Activated CD4-positive, alpha-beta T cell treated with anti-CD3 and anti-CD28 coated beads, Interleukin-2, amount 50 U/mL, for 1 hour (primary cell): ENCODE measurements around the gene ASB2.

Experiments used
- DNase-seq: peaks from one replicate; pipeline ENCODE4 v3.0.0-alpha.2; 2020

Gene ASB2

GRCh38 chr14:93901813-93902212, 74.6 kb downstream of the ASB2 start:
- no peak for DNase-seq

DNA sequence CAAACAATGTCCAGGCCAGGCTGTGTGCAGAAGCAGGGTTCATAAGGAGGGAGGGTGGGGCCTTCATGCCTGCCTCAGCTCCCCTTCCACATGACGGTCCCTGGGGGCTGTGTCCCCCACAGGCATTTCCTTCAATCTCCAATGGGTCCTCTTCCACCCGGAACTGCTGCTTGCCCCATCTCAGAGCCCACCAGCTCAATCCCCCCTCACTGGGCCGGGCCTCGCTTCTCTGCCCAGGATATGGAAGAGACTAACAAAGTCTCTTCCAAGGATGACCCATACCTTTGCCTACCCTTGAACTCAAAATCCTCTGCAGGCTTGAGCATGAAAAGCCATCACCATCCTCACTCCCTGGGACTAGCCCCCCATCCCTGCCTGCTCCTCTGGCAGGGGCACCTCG, 77.6 kb downstream of the ASB2 start:
- DNase-seq, result no peak

DNA sequence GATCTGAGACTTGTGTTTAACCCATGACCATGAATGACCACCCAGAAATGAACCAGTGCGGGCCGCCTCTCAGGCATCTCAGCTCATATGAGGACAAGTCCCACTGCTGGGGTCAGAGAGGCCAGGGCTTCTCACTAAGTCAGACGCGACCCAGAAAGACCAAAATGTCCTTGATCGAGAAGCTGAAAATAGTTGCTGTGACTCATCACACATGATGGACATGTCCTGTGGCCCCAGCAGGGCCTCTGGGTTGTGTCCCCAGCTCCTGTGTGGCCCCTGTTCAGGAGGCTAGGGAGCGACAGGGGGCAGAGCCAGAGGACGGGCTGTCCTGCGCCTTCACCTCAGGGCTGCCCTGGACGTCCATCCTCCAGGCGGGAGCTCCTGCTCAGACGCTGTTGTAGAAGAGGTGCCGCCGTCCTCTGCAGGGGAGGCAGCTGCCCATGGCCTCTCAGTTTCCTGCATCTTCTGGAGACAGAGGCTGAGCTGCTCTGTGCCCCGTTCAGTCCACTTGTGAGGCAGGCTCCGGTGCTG, 78.2 kb downstream of the ASB2 start:
- DNase-seq, result no peak

DNA sequence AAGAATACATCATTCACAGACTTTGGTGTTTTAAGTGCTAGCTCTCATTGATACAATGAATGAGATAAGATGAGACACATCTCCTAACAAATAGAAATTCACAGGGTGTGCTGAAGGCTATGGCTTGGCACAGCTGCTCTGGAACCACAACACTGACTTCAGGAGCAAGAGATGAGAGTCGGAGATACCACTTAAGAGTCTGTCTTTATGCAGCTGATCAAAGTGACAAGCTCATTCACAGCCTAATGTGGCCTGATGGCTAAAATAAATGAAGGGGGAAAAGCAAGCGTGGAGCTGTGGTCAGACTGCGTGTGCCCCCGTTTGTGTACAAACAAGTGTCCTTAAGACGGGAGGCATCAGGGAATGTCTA, 78.9 kb downstream of the ASB2 start:
- no peak for DNase-seq

GRCh38 chr14:93895023-93895604, 81.3 kb downstream of the ASB2 start:
- DNase-seq, result no peak

DNA sequence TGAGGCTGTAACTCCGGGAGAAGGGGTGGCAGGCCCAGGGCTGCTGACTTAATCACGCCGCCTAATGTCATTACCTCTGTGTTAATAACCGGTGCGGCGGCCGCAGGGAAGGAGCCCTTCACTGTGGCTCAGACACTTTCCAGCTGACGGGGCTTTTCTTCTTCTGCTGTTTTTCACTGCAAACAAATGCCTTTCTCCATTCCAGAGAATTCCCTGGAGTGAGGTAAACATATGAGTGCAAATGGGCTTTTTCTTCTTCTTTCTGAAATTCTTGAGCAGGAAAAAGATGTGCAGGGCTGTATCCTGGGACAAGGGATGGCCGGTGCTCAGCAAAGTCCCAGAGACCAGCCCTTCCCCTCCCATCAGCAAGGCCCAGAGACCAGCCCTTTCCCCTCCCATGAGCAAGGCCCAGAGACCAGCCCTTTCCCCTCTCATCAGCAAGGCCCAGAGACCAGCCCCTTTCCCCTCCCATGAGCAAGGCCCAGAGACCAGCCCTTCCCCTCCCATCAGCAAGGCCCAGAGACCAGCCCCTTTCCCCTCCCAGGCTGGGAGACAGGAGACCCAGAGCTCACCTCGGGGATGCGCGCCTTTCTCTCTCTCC, 82.6 kb downstream of the ASB2 start:
- no peak for DNase-seq

GRCh38 chr14:93892923-93893558, 83.3 kb downstream of the ASB2 start:
- peak; percentile 67 for DNase-seq

- DNase-seq, result no peak
Observed at GRCh38 chr14:93892505-93892839, 83.9 kb downstream of the ASB2 start.

- DNase-seq, result no peak
Observed at GRCh38 chr14:93891756-93892504, 84.4 kb downstream of the ASB2 start.

- no peak for DNase-seq
Observed at GRCh38 chr14:93889739-93890483, 86.5 kb downstream of the ASB2 start.

GRCh38 chr14:93888995-93889394, 87.4 kb downstream of the ASB2 start:
- DNase-seq, result no peak

GRCh38 chr14:93884950-93885349, 91.4 kb downstream of the ASB2 start:
- no peak for DNase-seq
